22Rv1 (cell line): ENCODE measurements around the gene EFHD2.

Source experiments
- H3K27ac ChIP-seq: fragments of 450-650 bp; 2 replicates; pipeline ENCODE4 v1.5.1; 2017
- CTCF ChIP-seq: fragments of 450-650 bp; IDR thresholded peaks from 2 replicates; pipeline ENCODE4 v1.5.1; 2017; ENCODE audit warnings: mild to moderate bottlenecking
- ZFX ChIP-seq: fragments of 450-650 bp; IDR thresholded peaks from 2 replicates; pipeline ENCODE4 v1.6.1; 2017; ENCODE audit warnings: antibody characterized with exemption, borderline replicate concordance

Gene EFHD2

GRCh38 chr1:15390667-15391066 lies 19.0 kb upstream of the EFHD2 start:
- no peak for TF ChIP-seq CTCF

DNA sequence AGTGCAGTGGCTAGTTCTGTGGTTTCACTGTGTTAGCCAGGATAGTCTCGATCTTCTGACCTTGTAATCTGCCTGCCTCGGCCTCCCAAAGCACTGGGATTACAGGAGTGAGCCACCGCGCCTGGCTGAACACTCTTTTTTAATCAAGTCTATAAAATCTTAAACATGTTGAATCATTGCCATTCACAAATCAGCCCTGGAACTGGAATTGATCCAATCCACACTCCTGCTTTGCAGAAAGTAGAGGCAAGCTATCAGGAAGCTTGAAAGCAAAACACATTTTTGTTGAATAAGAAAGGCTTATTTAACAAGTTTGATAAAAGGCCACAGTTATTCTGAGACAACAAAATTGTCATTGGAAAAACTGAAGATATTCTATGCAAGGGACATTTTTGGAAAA lies 18.3 kb upstream of the EFHD2 start:
- H3K27ac ChIP-seq: no peak overlapping the region
- TF ChIP-seq ZFX (no peak), CTCF (no peak)

More at GRCh38 chr1:15390667-15391066, 19.0 kb upstream of the EFHD2 start:
- H3K27ac ChIP-seq: no peak overlapping the region

DNA sequence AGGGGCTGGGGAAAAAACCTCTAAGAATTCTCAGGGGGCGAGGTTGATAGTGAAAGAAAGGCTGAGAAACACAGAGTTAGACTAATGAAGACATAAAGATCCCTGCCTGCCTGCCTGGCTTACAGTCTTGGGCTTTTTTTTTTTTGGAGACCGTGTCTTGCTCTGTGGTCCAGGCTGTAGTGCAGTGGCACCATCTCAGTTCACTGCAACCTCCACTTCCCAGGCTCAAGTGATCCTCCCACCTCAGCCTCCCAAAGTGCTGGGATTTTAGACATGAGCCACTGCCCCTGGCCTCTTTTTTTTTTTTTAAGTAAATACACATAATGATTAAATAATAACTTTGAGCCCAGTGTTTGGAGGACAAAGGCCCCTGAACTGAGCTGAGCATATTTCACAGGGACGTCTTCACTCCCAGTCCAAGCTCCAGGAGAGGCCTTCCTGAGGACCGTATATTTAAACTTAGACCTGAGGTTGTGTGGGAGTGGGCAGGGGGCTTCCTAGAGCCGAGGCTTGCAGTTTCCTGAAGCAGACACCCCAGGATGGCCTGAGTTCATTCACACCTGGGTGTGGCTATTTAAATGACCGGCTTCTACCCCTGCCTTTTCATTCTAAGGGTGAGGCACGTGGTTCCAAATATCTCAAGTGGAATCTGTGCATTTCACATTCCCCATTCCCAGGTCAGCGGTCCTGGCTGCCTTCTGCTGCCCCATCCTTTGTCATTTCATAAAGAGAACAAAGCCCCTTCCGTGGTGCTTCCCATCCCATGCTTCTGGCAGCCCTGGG lies 16.0 kb upstream of the EFHD2 start:
- no peak overlapping the region for H3K27ac ChIP-seq
- TF ChIP-seq ZFX (no peak), CTCF (no peak)

DNA sequence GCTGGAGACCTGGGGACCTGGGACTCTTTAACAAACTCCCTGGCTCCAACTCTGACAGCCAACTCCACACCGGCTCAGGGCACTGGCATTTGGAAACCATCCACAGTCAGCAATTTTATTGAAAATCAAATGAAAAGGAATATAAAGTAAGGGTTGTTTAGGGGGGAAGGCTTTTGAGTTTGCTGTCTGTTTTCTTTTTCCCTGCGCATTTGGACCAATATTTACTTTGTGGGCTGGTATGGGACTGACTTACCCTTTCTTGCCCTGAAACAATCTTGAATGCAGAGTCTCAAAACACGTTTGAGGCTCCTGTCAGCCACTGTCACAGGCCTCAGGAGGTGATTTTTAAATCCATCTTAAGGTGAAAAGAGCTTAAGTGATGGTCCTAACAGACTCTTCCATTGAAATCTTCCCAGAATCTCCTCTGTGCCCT lies 15.4 kb upstream of the EFHD2 start:
- TF ChIP-seq CTCF (no peak), ZFX (no peak)
- no peak overlapping the region for H3K27ac ChIP-seq

DNA sequence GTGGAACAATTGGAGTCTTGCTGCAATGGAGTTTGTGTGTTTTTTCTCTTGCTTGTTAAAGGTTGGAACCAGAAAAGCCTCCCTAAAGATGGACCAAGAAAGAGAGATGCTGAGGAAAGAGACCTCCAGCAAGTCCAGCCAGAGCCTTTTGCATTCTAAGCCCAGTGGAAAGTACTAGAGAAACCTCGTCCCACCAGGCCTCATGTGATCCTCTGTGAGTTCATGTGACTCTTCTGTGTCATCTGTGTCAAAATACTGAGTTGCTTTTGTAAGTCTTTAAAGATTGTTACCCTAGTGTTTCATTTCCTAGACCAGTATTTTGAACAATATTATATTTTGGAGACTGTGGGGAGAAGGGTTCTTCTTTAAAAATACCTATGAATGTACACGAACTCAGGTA lies 12.5 kb upstream of the EFHD2 start:
- no peak overlapping the region for H3K27ac ChIP-seq
- no peak for TF ChIP-seq ZFX
- no peak for TF ChIP-seq CTCF

GRCh38 chr1:15399710-15400109 lies 10.0 kb upstream of the EFHD2 start:
- no peak overlapping the region for H3K27ac ChIP-seq
- no peak for TF ChIP-seq CTCF
- no peak for TF ChIP-seq ZFX

DNA sequence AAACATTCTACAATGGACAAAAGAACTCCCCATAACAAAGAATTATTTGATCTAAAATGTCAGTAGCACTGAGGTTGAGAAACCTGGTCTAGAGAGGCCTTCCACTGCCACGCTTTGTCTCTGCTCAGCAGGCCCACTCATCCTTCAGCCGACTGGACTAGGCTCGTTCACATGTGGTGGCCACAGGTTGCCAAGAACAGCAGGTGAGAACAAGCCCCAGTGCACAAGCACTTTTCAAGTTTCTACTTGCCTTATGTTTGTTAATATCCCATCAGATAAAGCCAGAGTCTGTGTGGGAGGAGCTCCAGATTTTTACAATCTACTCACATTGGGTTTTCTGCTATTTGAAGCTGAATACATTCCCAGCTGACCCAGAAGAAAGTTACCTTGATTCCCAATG lies 9.1 kb upstream of the EFHD2 start:
- no peak for TF ChIP-seq ZFX
- no peak for TF ChIP-seq CTCF
- H3K27ac ChIP-seq: no peak overlapping the region
